Endothelial cell of umbilical vein (primary cell): ENCODE results near the gene MRPL16. TPM values are rescaled to one million over a fixed set of nuclear protein-coding genes. Genes with fewer than 3 reads are reported as not detected.

Experiments
- BruUV-seq: library from RNA; stranded (reverse); fragments of 400-500 nt; replicated peaks from 2 replicates; lab custom pipeline; 2021; lab: Mats Ljungman, UMichigan
- CTCF ChIA-PET: fragments of 300-600, 350-600 bp; sonication (Branson Sonifier 250); formaldehyde crosslinking; loops from one replicate; lab custom pipeline; 2021; ENCODE audit warnings: antibody characterized with exemption, inconsistent platforms; lab: Charles Lee
- POLR2A ChIA-PET: fragments of 300-600, 350-600 bp; sonication (Branson Sonifier 250); formaldehyde crosslinking; loops from one replicate; lab custom pipeline; 2021; ENCODE audit warnings: antibody characterized with exemption, inconsistent platforms; lab: Charles Lee
- DNase-seq: peaks from one replicate; pipeline ENCODE4 v3.0.0-alpha.2; 2011; ENCODE audit warnings: low read depth, low spot score
- FAIRE-seq: peaks from 2 replicates; lab custom pipeline; 2011; peaks lifted over from hg19 to GRCh38; lab: Jason Lieb, UNC
- H2AFZ ChIP-seq: 2 replicates; pipeline ENCODE4 v1.6.0; 2012; ENCODE audit warnings: low read depth, low read length, control low read depth, inconsistent platforms
- H3K27ac ChIP-seq: 2 replicates; pipeline ENCODE4 v1.5.1; 2011; ENCODE audit warnings: low read depth, mild to moderate bottlenecking, control low read depth, low read length, moderate library complexity; ENCODE audit not compliant: insufficient read depth
- H3K27me3 ChIP-seq, 2 experiments: 2 replicates each; pipeline versions ENCODE4 v1.6.0 to v1.6.1; 2011; ENCODE audit warnings: low read length in 2 of 2, mixed read lengths in 1 of 2; ENCODE audit not compliant: control insufficient read depth in 2 of 2, insufficient read depth in 2 of 2
- H3K36me3 ChIP-seq, 2 experiments: 2 replicates in 1 of 2; 3 replicates in 1 of 2; pipeline ENCODE4 v1.5.1; 2011; ENCODE audit warnings: low read length in 2 of 2, mild to moderate bottlenecking in 1 of 2, moderate library complexity in 1 of 2; ENCODE audit not compliant: control insufficient read depth in 2 of 2, insufficient read depth in 2 of 2; ENCODE audit errors: extremely low read depth in 1 of 2
- H3K4me1 ChIP-seq: 3 replicates; pipeline ENCODE4 v1.5.1; 2011; ENCODE audit warnings: mild to moderate bottlenecking, low read length; ENCODE audit not compliant: control insufficient read depth, insufficient read depth; ENCODE audit errors: extremely low read depth
- H3K4me2 ChIP-seq: 2 replicates; pipeline ENCODE4 v1.6.1; 2011; ENCODE audit warnings: low read length, control low read depth, mixed read lengths; ENCODE audit not compliant: insufficient read depth
- H3K4me3 ChIP-seq, 3 experiments: fragments of 200-600 bp in 1 of 3; sonication (generic), shearing (Covaris generic) in 1 of 3; replicated peaks in 1 of 3; 2 replicates each; pipeline ENCODE4 v1.5.1; 2011 to 2016; ENCODE audit warnings: control low read depth in 3 of 3, low read length in 3 of 3, mild to moderate bottlenecking in 2 of 3, inconsistent platforms in 1 of 3, low read depth in 1 of 3, moderate library complexity in 1 of 3; ENCODE audit not compliant: insufficient read depth in 1 of 3
- H3K79me2 ChIP-seq: 2 replicates; pipeline ENCODE4 v1.6.0; 2012; ENCODE audit warnings: low read length, inconsistent platforms; ENCODE audit not compliant: control insufficient read depth, insufficient read depth
- H3K9ac ChIP-seq: replicated peaks from 2 replicates; pipeline ENCODE3; 2011; ENCODE audit warnings: low read length, control low read depth; ENCODE audit not compliant: insufficient read depth; ENCODE audit errors: extremely low read depth
- H3K9me1 ChIP-seq: replicated peaks from 3 replicates; pipeline ENCODE4 v1.6.0; 2011; ENCODE audit warnings: mild to moderate bottlenecking, low read length; ENCODE audit not compliant: control insufficient read depth, insufficient read depth; ENCODE audit errors: extremely low read depth
- H3K9me3 ChIP-seq: replicated peaks from 2 replicates; pipeline ENCODE4 v1.5.1; 2012; ENCODE audit warnings: low read length, inconsistent platforms; ENCODE audit not compliant: control insufficient read depth, insufficient read depth
- H4K20me1 ChIP-seq: replicated peaks from 2 replicates; pipeline ENCODE3; 2011; ENCODE audit warnings: mild to moderate bottlenecking, low read length; ENCODE audit not compliant: control insufficient read depth, insufficient read depth; ENCODE audit errors: extremely low read depth
- FOS ChIP-seq: IDR thresholded peaks from 2 replicates; pipeline ENCODE4 v1.6.1; 2011; ENCODE audit warnings: mild to moderate bottlenecking, low read length, moderate library complexity, borderline replicate concordance; ENCODE audit not compliant: insufficient read depth
- POLR2AphosphoS5 ChIP-seq: IDR thresholded peaks from 2 replicates; pipeline ENCODE4 v1.6.1; 2012; ENCODE audit warnings: low read depth, mild to moderate bottlenecking, control low read depth, low read length, moderate library complexity; ENCODE audit not compliant: insufficient read depth
- dilution Hi-C: fragments of 300-500 bp; cut with MboI; formaldehyde crosslinking; loops from one replicate; pipeline ENCODE4 v1.15.0; 2019; ENCODE audit warnings: low sequenced_read_pairs; ENCODE audit not compliant: extremely low pct_ligation_motif_present
- intact Hi-C: fragments of 100-400 bp; cut with micrococcal nuclease; formaldehyde crosslinking; loops from one replicate; pipeline ENCODE4 v1.10.0; 2022
- polyA plus RNA-seq, 4 experiments: library from polyadenylated mRNA; depleted of rRNA in 3 of 4; stranded (reverse) in 3 of 4; unstranded in 1 of 4; fragments of >200 nt; gene quantifications; 2 replicates each; pipeline versions ENCODE4 v1.2.1 to v1.2.3, GENCODE V29; 2011 to 2012; ENCODE audit warnings: missing spikeins in 1 of 4
- total RNA-seq: library from RNA; stranded (reverse); gene quantifications from 2 replicates; pipeline ENCODE4 v1.2.3, GENCODE V29; 2021
- TF ChIP-seq, protein P1 (sequence below), 2 donors: IDR thresholded peaks; 1 replicate in 1 of 2; 2 replicates in 1 of 2; pipeline ENCODE4 v1.5.1; 2011; ENCODE audit warnings: low read length in 2 of 2, mild to moderate bottlenecking in 2 of 2, moderate library complexity in 2 of 2, control low read depth in 1 of 2, inconsistent platforms in 1 of 2, low read depth in 1 of 2; ENCODE audit not compliant: insufficient read depth in 1 of 2; ENCODE audit errors: extremely low read depth in 1 of 2

MRPL16 gene
- total and polyA plus RNA-seq, 2 donors (not counting 3 experiments of a cell fraction or from before 2014, with no cell fraction given): 63.9 to 84.0 TPM

DNA sequence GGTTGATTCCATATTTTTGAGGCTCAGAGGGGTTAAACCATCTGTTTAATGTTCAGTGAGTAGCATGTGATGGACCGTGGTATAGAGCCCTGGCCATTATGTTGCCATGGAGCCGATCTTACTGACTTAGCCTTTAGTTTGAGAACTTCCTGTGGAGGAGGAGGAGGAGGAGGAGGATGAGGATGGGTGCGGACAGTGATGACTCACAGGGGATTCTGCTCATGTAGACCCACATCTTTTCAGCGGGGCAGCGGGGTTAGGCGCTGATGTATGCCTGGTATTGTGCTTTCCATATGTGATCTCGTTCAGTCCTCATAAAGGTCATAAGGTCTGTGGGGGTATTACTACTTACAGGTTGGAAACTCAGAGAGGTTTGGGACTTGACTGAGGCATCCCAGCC lies 41.5 kb downstream of the MRPL16 start:
- DNase-seq (no peak), FAIRE-seq (no peak)
- dilution Hi-C loops (no loop called here), intact Hi-C loops (no loop called here)
- no peaks in the 10 kb centered on the region for H3K9me3 ChIP-seq
- no peak overlapping the region for H3K9ac ChIP-seq
- no peaks in the 10 kb centered on the region for H3K9me1 ChIP-seq
- H4K20me1 ChIP-seq: no peaks in the 10 kb centered on the region
- H2AFZ ChIP-seq: no peak overlapping the region
- H3K79me2 ChIP-seq: peaks cover 42% of the 10 kb centered on the region
- peaks cover 0 to 3% of the 10 kb centered on the region in 2 experiments for H3K36me3 ChIP-seq
- H3K4me2 ChIP-seq: no peak overlapping the region
- no TSS peak for BruUV-seq
- H3K27ac ChIP-seq: no peak overlapping the region
- ChIA-PET POLR2A (no interaction called here), CTCF (no interaction called here)
- peaks cover 14% of the 10 kb centered on the region for H3K4me1 ChIP-seq
- H3K27me3 ChIP-seq: no peaks in the 10 kb centered on the region
- TF ChIP-seq POLR2AphosphoS5: no peak
- TF ChIP-seq, protein P1, sequence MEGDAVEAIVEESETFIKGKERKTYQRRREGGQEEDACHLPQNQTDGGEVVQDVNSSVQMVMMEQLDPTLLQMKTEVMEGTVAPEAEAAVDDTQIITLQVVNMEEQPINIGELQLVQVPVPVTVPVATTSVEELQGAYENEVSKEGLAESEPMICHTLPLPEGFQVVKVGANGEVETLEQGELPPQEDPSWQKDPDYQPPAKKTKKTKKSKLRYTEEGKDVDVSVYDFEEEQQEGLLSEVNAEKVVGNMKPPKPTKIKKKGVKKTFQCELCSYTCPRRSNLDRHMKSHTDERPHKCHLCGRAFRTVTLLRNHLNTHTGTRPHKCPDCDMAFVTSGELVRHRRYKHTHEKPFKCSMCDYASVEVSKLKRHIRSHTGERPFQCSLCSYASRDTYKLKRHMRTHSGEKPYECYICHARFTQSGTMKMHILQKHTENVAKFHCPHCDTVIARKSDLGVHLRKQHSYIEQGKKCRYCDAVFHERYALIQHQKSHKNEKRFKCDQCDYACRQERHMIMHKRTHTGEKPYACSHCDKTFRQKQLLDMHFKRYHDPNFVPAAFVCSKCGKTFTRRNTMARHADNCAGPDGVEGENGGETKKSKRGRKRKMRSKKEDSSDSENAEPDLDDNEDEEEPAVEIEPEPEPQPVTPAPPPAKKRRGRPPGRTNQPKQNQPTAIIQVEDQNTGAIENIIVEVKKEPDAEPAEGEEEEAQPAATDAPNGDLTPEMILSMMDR (IDR thresholded peaks at IDR 0.05; ENCODE audit: extremely low read depth in 1 of 2, insufficient read depth in 1 of 2, low read depth in 1 of 2, low read length in 2 of 2): no peak
- H3K4me3 ChIP-seq: no peak overlapping the region

DNA sequence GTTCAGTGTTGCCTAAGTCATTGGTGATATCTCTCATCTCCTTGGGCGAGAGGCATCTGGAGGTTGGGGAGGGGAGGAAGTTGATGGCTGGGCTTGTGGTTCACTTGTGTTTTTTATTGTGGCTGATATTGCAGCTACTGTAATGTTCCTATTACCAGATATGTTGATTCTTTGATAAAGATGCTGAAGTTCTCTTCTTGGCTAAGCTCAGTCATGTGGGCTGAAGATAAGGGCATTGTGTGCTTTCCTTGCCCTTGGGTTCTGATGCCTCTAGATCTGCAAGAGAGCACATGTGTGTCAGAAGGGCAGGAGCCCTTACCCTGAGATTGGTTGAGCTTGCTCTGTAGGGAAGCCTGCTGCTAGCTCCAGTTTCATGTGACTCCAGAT lies 43.4 kb downstream of the MRPL16 start:
- dilution Hi-C loops: no loop called here

More for the DNA sequence above, 43.4 kb downstream of the MRPL16 start:
- Histone ChIP-seq H3K4me1 (peaks cover 9% of the 10 kb centered on the region), H4K20me1 (no peaks in the 10 kb centered on the region), H3K79me2 (peaks cover 49% of the 10 kb centered on the region), H3K4me3 (no peak overlapping the region), H2AFZ (no peak overlapping the region), H3K27me3 (no peaks in the 10 kb centered on the region), H3K36me3 (peaks cover 0 to 7% of the 10 kb centered on the region in 2 experiments), H3K4me2 (no peak overlapping the region), H3K27ac (no peak overlapping the region), H3K9me1 (no peaks in the 10 kb centered on the region), H3K9ac (no peak overlapping the region), H3K9me3 (no peaks in the 10 kb centered on the region)
- no TSS peak for BruUV-seq
- no peak for TF ChIP-seq FOS
- FAIRE-seq (no peak), DNase-seq (no peak)
- ChIA-PET CTCF (interaction anchor here (0.6 to 3.9 kb wide), 3 partner anchors 9 to 382 kb away, joined by 3 to 12 read pairs (median 4); no protein-coding TSS in a partner anchor), POLR2A (no interaction called here)
- intact Hi-C loops: no loop called here
